ENCODE results near the gene CLEC2L. TPM values are rescaled to one million over a fixed set of nuclear protein-coding genes. Genes with fewer than 3 reads are reported as not detected.

CLEC2L gene
- total and polyA plus RNA-seq, 12 donors = 0.03 to 0.97 (median 0.28) TPM; not detected in 9

DNA sequence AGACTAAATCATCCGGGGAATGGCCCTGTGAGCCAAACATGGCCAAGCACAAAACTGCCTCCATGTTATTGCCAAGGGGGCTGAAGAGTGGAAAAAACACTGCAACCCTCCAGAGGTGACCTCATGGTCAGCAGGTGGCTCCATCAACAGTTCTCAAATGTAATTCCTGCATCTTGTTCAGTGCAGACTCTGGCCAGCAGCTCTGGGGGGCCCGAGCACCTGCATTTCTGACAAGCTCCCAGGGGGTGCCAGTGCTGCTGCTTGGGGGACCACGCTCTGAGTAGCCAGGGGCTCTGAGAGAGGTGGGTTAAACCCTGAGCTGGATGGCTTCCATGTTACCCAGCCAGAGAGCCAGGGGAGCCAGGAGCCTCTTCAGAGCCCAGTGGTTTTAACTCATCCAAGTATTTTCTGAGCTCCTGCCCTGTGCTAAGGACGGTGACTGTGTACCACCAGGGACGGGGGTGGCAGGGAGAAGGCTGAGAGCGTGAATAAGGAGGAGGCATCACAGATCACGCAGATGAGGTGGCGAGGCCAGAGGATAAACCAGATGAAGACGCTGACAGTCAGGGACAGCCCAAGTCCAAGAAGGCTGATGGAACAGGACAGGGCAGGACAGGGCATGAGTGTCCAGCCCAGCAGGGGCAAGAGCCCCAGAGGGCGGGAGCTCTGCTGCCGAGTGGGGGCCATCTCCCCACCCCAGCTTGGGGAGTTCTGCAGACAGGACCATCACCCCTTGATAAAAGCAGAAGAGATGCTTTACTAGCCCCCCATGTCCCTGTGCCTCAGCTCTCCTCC lies 52.9 kb downstream of the CLEC2L start:
- TF ChIP-seq, protein P1, sequence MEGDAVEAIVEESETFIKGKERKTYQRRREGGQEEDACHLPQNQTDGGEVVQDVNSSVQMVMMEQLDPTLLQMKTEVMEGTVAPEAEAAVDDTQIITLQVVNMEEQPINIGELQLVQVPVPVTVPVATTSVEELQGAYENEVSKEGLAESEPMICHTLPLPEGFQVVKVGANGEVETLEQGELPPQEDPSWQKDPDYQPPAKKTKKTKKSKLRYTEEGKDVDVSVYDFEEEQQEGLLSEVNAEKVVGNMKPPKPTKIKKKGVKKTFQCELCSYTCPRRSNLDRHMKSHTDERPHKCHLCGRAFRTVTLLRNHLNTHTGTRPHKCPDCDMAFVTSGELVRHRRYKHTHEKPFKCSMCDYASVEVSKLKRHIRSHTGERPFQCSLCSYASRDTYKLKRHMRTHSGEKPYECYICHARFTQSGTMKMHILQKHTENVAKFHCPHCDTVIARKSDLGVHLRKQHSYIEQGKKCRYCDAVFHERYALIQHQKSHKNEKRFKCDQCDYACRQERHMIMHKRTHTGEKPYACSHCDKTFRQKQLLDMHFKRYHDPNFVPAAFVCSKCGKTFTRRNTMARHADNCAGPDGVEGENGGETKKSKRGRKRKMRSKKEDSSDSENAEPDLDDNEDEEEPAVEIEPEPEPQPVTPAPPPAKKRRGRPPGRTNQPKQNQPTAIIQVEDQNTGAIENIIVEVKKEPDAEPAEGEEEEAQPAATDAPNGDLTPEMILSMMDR (IDR thresholded peaks at IDR 0.05) = no peak
- Histone ChIP-seq H3K9me3 (no peaks in the 10 kb centered on the region), H3K4me1 (peaks cover 0 to 19% (median 3%) of the 10 kb centered on the region in 9 donors), H3K27me3 (no peaks in the 10 kb centered on the region), H3K36me3 (peaks cover 0 to 98% (median 28%) of the 10 kb centered on the region in 9 donors), H3K4me3 (no peak overlapping the region), H3K27ac (peak overlapping the region in 1 of 10 donors; percentile 3)
- ATAC-seq (no peak), DNase-seq (no peak)
- intact Hi-C loops (cut with DNase I) = no loop called here
- WGBS, 2 donors = 90 to 96% methylated on average over 11 of the region's 11 CpGs

DNA sequence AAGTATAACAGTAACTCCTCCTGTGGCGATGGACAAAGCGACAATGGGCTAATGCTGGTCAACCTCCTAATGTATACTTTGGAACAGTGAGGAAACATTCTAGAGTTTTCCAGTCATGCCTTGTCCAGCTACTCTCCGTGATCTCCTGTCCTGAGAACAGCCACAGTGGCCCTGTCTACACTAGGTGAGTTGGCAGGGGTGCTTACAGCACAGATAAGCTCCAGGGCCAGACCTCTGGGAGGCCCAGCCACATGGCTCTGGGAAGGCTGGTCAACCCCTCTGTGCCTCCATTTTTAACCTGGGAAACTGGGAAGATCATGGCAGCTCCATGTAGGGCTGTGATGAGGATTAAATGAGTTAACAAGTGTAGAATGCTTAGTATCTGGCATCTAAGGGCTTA lies 57.0 kb downstream of the CLEC2L start:
- TF ChIP-seq, protein P1 (IDR thresholded peaks at IDR 0.05) = no peak
- Histone ChIP-seq H3K36me3 (peaks cover 12 to 100% (median 47%) of the 10 kb centered on the region in 9 donors), H3K27me3 (no peaks in the 10 kb centered on the region), H3K27ac (no peak overlapping the region), H3K4me3 (no peak overlapping the region), H3K9me3 (no peaks in the 10 kb centered on the region), H3K4me1 (no peaks in the 10 kb centered on the region)
- intact Hi-C loops (cut with DNase I) = no loop called here
- WGBS, 2 donors = 95 to 98% methylated on average over 3 of the region's 3 CpGs
- ATAC-seq (no peak), DNase-seq (no peak)

DNA sequence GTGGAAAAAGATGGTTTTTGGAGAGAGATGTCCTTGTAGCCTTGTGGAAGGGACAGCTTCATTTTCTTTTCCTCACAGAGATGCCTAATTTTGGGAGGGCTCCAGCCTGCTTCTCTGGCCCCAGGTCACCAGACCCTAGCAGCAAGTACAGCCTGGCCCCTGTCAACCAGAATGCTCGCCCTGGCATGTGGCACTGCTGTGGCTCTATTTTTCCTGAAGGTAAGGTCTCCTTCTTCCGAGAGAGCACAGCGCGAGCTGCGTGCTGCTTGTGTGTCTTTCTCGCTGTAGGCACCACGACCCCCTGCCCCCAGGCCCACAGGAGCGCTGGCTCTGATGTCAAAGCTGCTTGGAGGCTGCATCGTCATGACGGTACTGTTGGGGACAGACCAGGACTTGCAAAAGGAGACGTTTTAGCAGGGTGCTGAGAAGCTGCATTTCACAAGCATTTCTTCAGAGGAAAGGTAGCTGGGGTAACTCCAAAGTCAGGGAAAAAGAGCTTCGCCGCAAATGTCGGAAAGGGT lies 58.7 kb downstream of the CLEC2L start:
- intact Hi-C loops (cut with DNase I) = no loop called here
- Histone ChIP-seq H3K4me1 (no peaks in the 10 kb centered on the region), H3K27ac (no peak overlapping the region), H3K36me3 (peaks cover 11 to 100% (median 57%) of the 10 kb centered on the region in 9 donors), H3K27me3 (no peaks in the 10 kb centered on the region), H3K9me3 (no peaks in the 10 kb centered on the region), H3K4me3 (no peak overlapping the region)
- WGBS, 2 donors = 91 to 92% methylated on average over 14 of the region's 14 CpGs
- DNase-seq (no peak), ATAC-seq (no peak)
- TF ChIP-seq, protein P1 (IDR thresholded peaks at IDR 0.05) = no peak

DNA sequence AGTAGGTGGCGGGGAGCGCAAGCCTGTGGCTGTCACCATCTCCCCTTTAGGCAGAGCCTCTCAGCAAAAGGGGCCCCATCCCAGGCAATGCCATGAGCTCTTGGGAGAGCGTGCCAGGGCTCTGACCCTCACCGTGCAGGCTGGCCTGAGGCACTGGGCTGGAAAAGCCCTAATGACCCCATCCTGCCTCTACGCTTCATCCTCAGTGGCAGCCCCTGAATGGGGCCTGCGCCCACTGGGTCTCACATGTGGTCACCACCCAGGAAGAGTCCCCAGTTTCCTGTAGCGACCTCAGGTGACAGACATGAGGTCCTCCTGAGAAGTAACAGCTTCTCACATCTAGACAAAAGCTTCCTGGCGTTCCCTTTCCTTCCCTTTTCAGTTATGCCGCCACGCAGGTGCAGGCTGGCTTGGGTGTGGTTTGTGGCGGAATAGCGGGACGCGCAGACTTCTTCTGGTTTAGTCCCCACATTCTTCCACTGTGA lies 59.2 kb downstream of the CLEC2L start:
- TF ChIP-seq, protein P1 (IDR thresholded peaks at IDR 0.05) = no peak
- H3K36me3 ChIP-seq = peaks cover 11 to 100% (median 61%) of the 10 kb centered on the region in 9 donors
- intact Hi-C loops (cut with DNase I) = no loop called here
- H3K27ac ChIP-seq = no peak overlapping the region
- ATAC-seq (peak in 1 of 8 donors; percentile 36), DNase-seq (no peak)
- WGBS, 2 donors = 91 to 93% methylated on average over 14 of the region's 14 CpGs
- H3K9me3 ChIP-seq = no peaks in the 10 kb centered on the region
- no peaks in the 10 kb centered on the region for H3K4me1 ChIP-seq
- H3K4me3 ChIP-seq = no peak overlapping the region
- H3K27me3 ChIP-seq = no peaks in the 10 kb centered on the region

Measured in heart right ventricle (tissue), 16 donors.